T-helper 17 cell (primary cell): Measurements from ENCODE around the gene HBS1L. TPM values are rescaled to one million over a fixed set of nuclear protein-coding genes. Genes with fewer than 3 reads are reported as not detected.

ENCODE experiments used
- ATAC-seq: fragments of 150-1000 bp; cut with Tn5 transposase; 2 replicates; pipeline ENCODE4 v1.10.0; 2021; ENCODE audit warnings: mild to moderate bottlenecking, moderate library complexity
- DNase-seq, 3 donors: peaks; one replicate each; pipeline versions ENCODE4 v3.0.0 to v3.0.0-alpha.2; 2020 to 2021
- H3K9me3 ChIP-seq: one replicate; pipeline ENCODE4 v1.7.0; 2013; ENCODE audit warnings: low read length, mild to moderate bottlenecking; ENCODE audit not compliant: control insufficient read depth, poor library complexity, severe bottlenecking
- H3K27ac Mint-ChIP-seq: one replicate; pipeline ENCODE4 v1.8.0; 2022; ENCODE audit warnings: mild to moderate bottlenecking, moderate library complexity, mixed read lengths
- H3K27me3 Mint-ChIP-seq: one replicate; pipeline ENCODE4 v1.8.0; 2022; ENCODE audit warnings: mixed read lengths
- H3K36me3 Mint-ChIP-seq: one replicate; pipeline ENCODE4 v1.8.0; 2022; ENCODE audit warnings: low read depth, mixed read lengths
- H3K4me1 Mint-ChIP-seq: one replicate; pipeline ENCODE4 v1.8.0; 2022; ENCODE audit warnings: mild to moderate bottlenecking, mixed read lengths
- H3K4me3 Mint-ChIP-seq: one replicate; pipeline ENCODE4 v1.8.0; 2022; ENCODE audit warnings: mild to moderate bottlenecking, moderate library complexity, mixed read lengths
- total RNA-seq, 4 donors: library from RNA in 2 of 4; stranded (reverse) in 2 of 4; gene quantifications; one replicate each; pipeline ENCODE4 v1.2.3 and lab custom pipeline; 2022 to 2026

HBS1L gene
- total RNA-seq, 2 donors from 2014 or later = 72.1 to 94.0 TPM

- no peaks in the 10 kb centered on the region for H3K36me3 Mint-ChIP-seq
- no peak overlapping the region for H3K27ac Mint-ChIP-seq
- DNase-seq (no peak), ATAC-seq (no peak)
- H3K9me3 ChIP-seq = no peaks in the 10 kb centered on the region
- no peaks in the 10 kb centered on the region for H3K27me3 Mint-ChIP-seq
- no peaks in the 10 kb centered on the region for H3K4me1 Mint-ChIP-seq
- no peak overlapping the region for H3K4me3 Mint-ChIP-seq
Measured at GRCh38 chr6:134945045-134945444, 109.6 kb downstream of the HBS1L start.

GRCh38 chr6:134943522-134944111, 111.0 kb downstream of the HBS1L start:
- H3K36me3 Mint-ChIP-seq = no peaks in the 10 kb centered on the region
- no peak for DNase-seq
- ATAC-seq = no peak
- H3K4me1 Mint-ChIP-seq = peaks cover 5% of the 10 kb centered on the region
- H3K4me3 Mint-ChIP-seq = no peak overlapping the region
- H3K9me3 ChIP-seq = no peaks in the 10 kb centered on the region
- H3K27ac Mint-ChIP-seq = peak overlapping the region; percentile 34
- H3K27me3 Mint-ChIP-seq = no peaks in the 10 kb centered on the region

GRCh38 chr6:134938896-134939295, 115.7 kb downstream of the HBS1L start:
- H3K4me1 Mint-ChIP-seq = peaks cover 7% of the 10 kb centered on the region
- DNase-seq (peak in 2 of 3 donors; percentile 14 to 18), ATAC-seq (peak; percentile 97)
- H3K27me3 Mint-ChIP-seq = no peaks in the 10 kb centered on the region
- no peaks in the 10 kb centered on the region for H3K9me3 ChIP-seq
- no peak overlapping the region for H3K27ac Mint-ChIP-seq
- H3K36me3 Mint-ChIP-seq = no peaks in the 10 kb centered on the region
- no peak overlapping the region for H3K4me3 Mint-ChIP-seq

GRCh38 chr6:134937426-134937825, 117.2 kb downstream of the HBS1L start:
- Mint-ChIP-seq H3K27ac (peak overlapping the region; percentile 27), H3K4me3 (no peak overlapping the region), H3K27me3 (no peaks in the 10 kb centered on the region), H3K36me3 (no peaks in the 10 kb centered on the region), H3K4me1 (peaks cover 7% of the 10 kb centered on the region)
- DNase-seq = no peak
- no peak for ATAC-seq
- H3K9me3 ChIP-seq = no peaks in the 10 kb centered on the region

- Mint-ChIP-seq H3K4me1 (peaks cover 7% of the 10 kb centered on the region), H3K27me3 (no peaks in the 10 kb centered on the region), H3K36me3 (no peaks in the 10 kb centered on the region), H3K4me3 (no peak overlapping the region), H3K27ac (peak overlapping the region; percentile 27)
- no peaks in the 10 kb centered on the region for H3K9me3 ChIP-seq
- no peak for DNase-seq
- no peak for ATAC-seq
Measured at GRCh38 chr6:134936931-134937330, 117.7 kb downstream of the HBS1L start.

GRCh38 chr6:134936476-134936875, 118.1 kb downstream of the HBS1L start:
- Mint-ChIP-seq H3K4me3 (no peak overlapping the region), H3K36me3 (no peaks in the 10 kb centered on the region), H3K27ac (no peak overlapping the region), H3K4me1 (peaks cover 7% of the 10 kb centered on the region), H3K27me3 (no peaks in the 10 kb centered on the region)
- ATAC-seq = no peak
- no peak for DNase-seq
- no peaks in the 10 kb centered on the region for H3K9me3 ChIP-seq

GRCh38 chr6:134934793-134935485, 119.7 kb downstream of the HBS1L start:
- no peak for DNase-seq
- ATAC-seq = no peak
- Mint-ChIP-seq H3K27ac (no peak overlapping the region), H3K36me3 (no peaks in the 10 kb centered on the region), H3K4me1 (peaks cover 9% of the 10 kb centered on the region), H3K4me3 (no peak overlapping the region), H3K27me3 (no peaks in the 10 kb centered on the region)
- no peaks in the 10 kb centered on the region for H3K9me3 ChIP-seq

GRCh38 chr6:134932535-134933470, 121.8 kb downstream of the HBS1L start:
- no peaks in the 10 kb centered on the region for H3K27me3 Mint-ChIP-seq
- ATAC-seq (no peak), DNase-seq (no peak)
- no peak overlapping the region for H3K4me3 Mint-ChIP-seq
- peaks cover 7% of the 10 kb centered on the region for H3K4me1 Mint-ChIP-seq
- H3K27ac Mint-ChIP-seq = no peak overlapping the region
- no peaks in the 10 kb centered on the region for H3K9me3 ChIP-seq
- peaks cover 8% of the 10 kb centered on the region for H3K36me3 Mint-ChIP-seq

GRCh38 chr6:134932098-134932497, 122.5 kb downstream of the HBS1L start:
- Mint-ChIP-seq H3K36me3 (peaks cover 8% of the 10 kb centered on the region), H3K27me3 (no peaks in the 10 kb centered on the region)

GRCh38 chr6:134930463-134930862, 124.2 kb downstream of the HBS1L start:
- ATAC-seq = no peak
- H3K36me3 Mint-ChIP-seq = peaks cover 11% of the 10 kb centered on the region
- H3K4me1 Mint-ChIP-seq = peaks cover 5% of the 10 kb centered on the region
- H3K27ac Mint-ChIP-seq = no peak overlapping the region
- no peaks in the 10 kb centered on the region for H3K27me3 Mint-ChIP-seq
- no peak overlapping the region for H3K4me3 Mint-ChIP-seq
- DNase-seq = no peak
- no peaks in the 10 kb centered on the region for H3K9me3 ChIP-seq

More at GRCh38 chr6:134932098-134932497, 122.5 kb downstream of the HBS1L start:
- H3K9me3 ChIP-seq = no peaks in the 10 kb centered on the region
- no peak for ATAC-seq
- no peak for DNase-seq
- Mint-ChIP-seq H3K27ac (no peak overlapping the region), H3K4me1 (peaks cover 5% of the 10 kb centered on the region), H3K4me3 (no peak overlapping the region)

GRCh38 chr6:134928151-134928900, 126.3 kb downstream of the HBS1L start:
- Mint-ChIP-seq H3K4me1 (peaks cover 5% of the 10 kb centered on the region), H3K27ac (no peak overlapping the region), H3K36me3 (peaks cover 12% of the 10 kb centered on the region), H3K4me3 (no peak overlapping the region), H3K27me3 (no peaks in the 10 kb centered on the region)
- ATAC-seq (no peak), DNase-seq (no peak)
- H3K9me3 ChIP-seq = no peaks in the 10 kb centered on the region

GRCh38 chr6:134925800-134926199, 128.8 kb downstream of the HBS1L start:
- H3K36me3 Mint-ChIP-seq = peaks cover 12% of the 10 kb centered on the region
- DNase-seq = no peak
- H3K27ac Mint-ChIP-seq = no peak overlapping the region
- no peak overlapping the region for H3K4me3 Mint-ChIP-seq
- peaks cover 5% of the 10 kb centered on the region for H3K4me1 Mint-ChIP-seq
- no peaks in the 10 kb centered on the region for H3K9me3 ChIP-seq
- no peak for ATAC-seq
- peaks cover 5% of the 10 kb centered on the region for H3K27me3 Mint-ChIP-seq
